Fibroblast of skin of right quadriceps (primary cell): ENCODE results near the gene TRERF1.

Source experiments
- DNase-seq: peaks from one replicate; pipeline ENCODE4 v3.0.0-alpha.2; 2013

The TRERF1 gene

GRCh38 chr6:42366011-42366705 lies 85.6 kb downstream of the TRERF1 start:
- DNase-seq = no peak

- no peak for DNase-seq
These were observed 86.7 kb downstream of the TRERF1 start for GRCh38 chr6:42365021-42365420.

- DNase-seq = no peak
These were observed 87.5 kb downstream of the TRERF1 start for GRCh38 chr6:42363926-42364849.

GRCh38 chr6:42361036-42361435 lies 90.7 kb downstream of the TRERF1 start:
- no peak for DNase-seq

GRCh38 chr6:42359021-42359420 lies 92.7 kb downstream of the TRERF1 start:
- DNase-seq = peak; percentile 5

GRCh38 chr6:42355416-42355815 lies 96.3 kb downstream of the TRERF1 start:
- DNase-seq = no peak

- DNase-seq = peak; percentile 29
These were observed 97.0 kb downstream of the TRERF1 start for GRCh38 chr6:42354702-42355101.

GRCh38 chr6:42352856-42353564 lies 98.7 kb downstream of the TRERF1 start:
- DNase-seq = peak; percentile 77

- no peak for DNase-seq
These were observed 100.8 kb downstream of the TRERF1 start for GRCh38 chr6:42350911-42351310.

GRCh38 chr6:42349753-42350511 lies 101.8 kb downstream of the TRERF1 start:
- DNase-seq = peak; percentile 62

GRCh38 chr6:42347456-42347855 lies 104.3 kb downstream of the TRERF1 start:
- DNase-seq = no peak

- no peak for DNase-seq
These were observed 105.9 kb downstream of the TRERF1 start for GRCh38 chr6:42345696-42346416.

GRCh38 chr6:42344756-42345155 lies 107.0 kb downstream of the TRERF1 start:
- no peak for DNase-seq

- DNase-seq = no peak
These were observed 109.8 kb downstream of the TRERF1 start for GRCh38 chr6:42341771-42342553.

- DNase-seq = no peak
These were observed 110.5 kb downstream of the TRERF1 start for GRCh38 chr6:42341221-42341620.

- DNase-seq = no peak
These were observed 111.2 kb downstream of the TRERF1 start for GRCh38 chr6:42340511-42340910.

GRCh38 chr6:42339991-42340401 lies 111.7 kb downstream of the TRERF1 start:
- no peak for DNase-seq

GRCh38 chr6:42338744-42339222 lies 112.9 kb downstream of the TRERF1 start:
- peak; percentile 98 for DNase-seq

GRCh38 chr6:42337985-42338743 lies 113.6 kb downstream of the TRERF1 start:
- DNase-seq = no peak

- no peak for DNase-seq
These were observed 115.3 kb downstream of the TRERF1 start for GRCh38 chr6:42336431-42336830.
